ENCODE data around the gene ATG9A.

DNA sequence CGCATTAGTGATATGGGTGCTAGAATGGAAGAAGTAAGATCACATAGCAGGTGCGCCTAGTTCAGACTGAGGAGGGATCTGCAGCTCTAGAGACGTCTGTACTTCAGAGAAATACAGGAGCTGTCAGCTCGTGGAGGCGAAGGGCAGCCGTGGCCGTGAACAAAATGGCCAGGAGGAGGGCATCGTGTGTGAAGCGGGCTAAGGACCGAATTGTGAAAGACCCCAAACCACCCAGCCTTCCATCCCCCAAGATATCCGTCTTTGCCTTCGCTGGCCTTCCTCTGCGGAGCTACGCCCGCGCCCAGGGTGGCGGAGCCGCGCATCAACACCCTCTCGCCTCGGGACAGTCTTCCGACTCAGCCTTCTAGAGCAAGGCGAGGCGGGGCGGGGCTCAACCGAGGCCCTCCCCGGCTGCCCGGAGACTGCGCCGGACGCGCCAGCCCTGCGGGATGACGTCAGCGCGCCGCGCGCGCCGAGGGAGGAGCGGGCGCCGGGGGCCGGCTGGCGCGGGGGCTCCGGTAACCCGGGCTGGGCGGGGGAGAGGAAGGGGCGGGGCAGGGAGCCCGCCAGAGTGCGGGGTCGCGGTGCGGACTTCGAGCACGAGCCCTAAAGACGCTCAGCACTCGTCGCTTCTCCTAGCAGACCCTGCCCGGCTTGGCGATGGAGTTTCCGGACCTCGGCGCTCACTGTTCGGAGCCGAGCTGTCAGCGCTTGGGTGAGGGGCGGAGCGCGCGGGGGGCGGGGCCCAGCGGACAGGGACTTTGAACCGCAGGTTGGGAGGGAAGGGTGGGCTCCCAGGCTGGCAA is 22.9 kb downstream of the ATG9A start, which contains the start of gene ZFAND2B:
- TF ChIP-seq POLR2AphosphoS5 (IDR thresholded peaks at IDR 0.05; ENCODE audit: low read depth, low read length) = peak; percentile 95
- TF ChIP-seq POLR2A (IDR thresholded peaks at IDR 0.05; ENCODE audit: low read depth, low read length) = peak; percentile 98

Measured in GM12892 (cell line).